Body of pancreas (tissue), 4 donors: ENCODE measurements around the gene INHA. TPM values are rescaled to one million over a fixed set of nuclear protein-coding genes. Genes with fewer than 3 reads are reported as not detected.

Experiments
- ATAC-seq: fragments of 150-250 bp; one replicate; pipeline ENCODE4 v1.9.1; 2016
- DNase-seq, 4 donors: peaks; one replicate each; pipeline ENCODE4 v3.0.0-alpha.2; 2019
- H3K27ac ChIP-seq, 4 donors: fragments of 200-600 bp; sonication (generic); 1 replicate in 3 of 4; 2 replicates in 1 of 4; pipeline versions ENCODE4 v1.5.1 to v1.6.1; 2016 to 2019; ENCODE audit warnings: mild to moderate bottlenecking in 1 of 4, mixed read lengths in 1 of 4, moderate library complexity in 1 of 4
- H3K27me3 ChIP-seq, 2 donors: fragments of 200-600 bp; sonication (generic); one replicate each; pipeline ENCODE4 v1.6.0; 2016; ENCODE audit warnings: mild to moderate bottlenecking in 1 of 2
- H3K36me3 ChIP-seq, 2 donors: fragments of 200-600 bp; sonication (generic); replicated peaks in 1 of 2; 2 replicates each; pipeline ENCODE4 v1.5.1; 2016; ENCODE audit warnings: low read depth in 2 of 2; ENCODE audit not compliant: insufficient read depth in 1 of 2
- H3K4me1 ChIP-seq: fragments of 200-600 bp; sonication (generic); one replicate; pipeline ENCODE4 v1.6.0; 2016
- H3K4me3 ChIP-seq, 2 donors: fragments of 200-600 bp; sonication (generic); 1 replicate in 1 of 2; 2 replicates in 1 of 2; pipeline ENCODE4 v1.5.1; 2016 to 2019
- H3K9me3 ChIP-seq, 3 donors: fragments of 200-600 bp; sonication (generic); 1 replicate in 2 of 3; 2 replicates in 1 of 3; pipeline ENCODE4 v1.5.1; 2016
- POLR2A ChIP-seq, 3 donors: fragments of 450-650 bp; IDR thresholded peaks; one replicate each; pipeline ENCODE4 v1.6.1; 2016; ENCODE audit warnings: antibody characterized with exemption in 3 of 3, mild to moderate bottlenecking in 2 of 3
- WGBS, 2 donors: methylation state at CpG; one replicate each; pipeline ENCODE4 v1.1.5; 2017; 5-methylcytosine and 5-hydroxymethylcytosine counted together
- intact Hi-C: fragments of 100-400 bp; cut with DNase I; formaldehyde crosslinking; loops from one replicate; pipeline ENCODE4 v1.15.1; 2023
- total RNA-seq, 2 donors: library from RNA; depleted of rRNA; stranded (reverse); fragments of >200 nt; gene quantifications; one replicate each; pipeline ENCODE4 v1.1.0, GENCODE V29; 2016
- TF ChIP-seq, protein P1 (sequence below), 7 experiments: fragments of 450-650 bp in 4 of 7; fragments of 200-600 bp in 3 of 7; sonication (generic) in 3 of 7; IDR thresholded peaks; one replicate each; pipeline ENCODE4 v1.5.1; 2016 to 2019; ENCODE audit warnings: antibody characterized with exemption in 7 of 7

The INHA gene
- total RNA-seq, 2 donors from 2014 or later = 0.66 to 1.6 TPM

DNA sequence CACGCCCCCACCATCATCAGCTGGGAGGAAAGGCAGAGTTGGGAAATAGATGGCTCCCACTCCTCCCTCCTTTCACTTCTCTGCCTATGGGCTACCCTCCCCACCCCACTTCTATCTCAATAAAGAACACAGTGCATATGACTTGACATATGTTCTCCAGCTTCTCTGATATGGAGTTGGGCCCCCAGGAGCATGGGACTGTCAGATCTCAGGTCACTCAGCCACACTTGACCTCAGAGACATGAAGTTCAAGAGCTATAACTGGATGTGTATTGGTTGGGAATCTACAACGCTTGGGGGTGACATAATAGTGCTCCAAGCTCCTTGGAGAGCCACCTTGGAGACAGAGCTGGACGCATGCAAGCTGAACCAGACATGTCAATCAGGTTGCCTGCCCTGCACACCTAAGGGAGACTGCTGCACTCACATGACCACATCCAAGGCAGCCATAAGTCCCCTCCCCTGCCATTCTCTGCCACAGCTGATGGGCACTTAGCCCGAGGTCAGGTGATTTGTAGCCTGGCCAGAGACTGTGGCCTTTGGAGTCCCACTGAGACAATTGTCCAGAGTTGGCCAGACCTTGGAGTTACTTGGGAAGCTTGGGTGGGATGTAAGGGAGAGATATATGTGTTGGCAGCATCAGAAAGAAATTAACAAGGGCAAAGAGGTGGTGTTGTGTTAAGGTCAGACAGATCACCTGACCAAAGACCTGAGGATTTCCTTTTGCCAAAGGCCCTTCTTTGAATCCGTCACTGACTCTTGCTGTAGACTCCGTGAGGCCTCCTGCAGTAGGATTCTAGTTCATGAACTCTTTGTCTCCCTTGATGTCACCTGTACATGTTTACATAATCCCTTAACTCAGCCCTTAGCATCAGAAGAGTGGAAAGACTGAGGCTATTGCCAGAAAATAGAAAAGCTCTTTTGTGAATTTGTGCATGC, 3.7 kb downstream of the INHA start:
- Histone ChIP-seq H3K4me3 (no peak overlapping the region), H3K4me1 (peaks cover 30% of the 10 kb centered on the region), H3K27me3 (no peaks in the 10 kb centered on the region), H3K36me3 (no peaks in the 10 kb centered on the region), H3K27ac (no peak overlapping the region), H3K9me3 (no peaks in the 10 kb centered on the region)
- WGBS, 2 donors = 58 to 67% methylated on average over 6 of the region's 6 CpGs
- ATAC-seq (no peak), DNase-seq (no peak)
- intact Hi-C loops = no loop called here
- no peak for TF ChIP-seq POLR2A (IDR thresholded peaks at IDR 0.05)
- TF ChIP-seq, protein P1, sequence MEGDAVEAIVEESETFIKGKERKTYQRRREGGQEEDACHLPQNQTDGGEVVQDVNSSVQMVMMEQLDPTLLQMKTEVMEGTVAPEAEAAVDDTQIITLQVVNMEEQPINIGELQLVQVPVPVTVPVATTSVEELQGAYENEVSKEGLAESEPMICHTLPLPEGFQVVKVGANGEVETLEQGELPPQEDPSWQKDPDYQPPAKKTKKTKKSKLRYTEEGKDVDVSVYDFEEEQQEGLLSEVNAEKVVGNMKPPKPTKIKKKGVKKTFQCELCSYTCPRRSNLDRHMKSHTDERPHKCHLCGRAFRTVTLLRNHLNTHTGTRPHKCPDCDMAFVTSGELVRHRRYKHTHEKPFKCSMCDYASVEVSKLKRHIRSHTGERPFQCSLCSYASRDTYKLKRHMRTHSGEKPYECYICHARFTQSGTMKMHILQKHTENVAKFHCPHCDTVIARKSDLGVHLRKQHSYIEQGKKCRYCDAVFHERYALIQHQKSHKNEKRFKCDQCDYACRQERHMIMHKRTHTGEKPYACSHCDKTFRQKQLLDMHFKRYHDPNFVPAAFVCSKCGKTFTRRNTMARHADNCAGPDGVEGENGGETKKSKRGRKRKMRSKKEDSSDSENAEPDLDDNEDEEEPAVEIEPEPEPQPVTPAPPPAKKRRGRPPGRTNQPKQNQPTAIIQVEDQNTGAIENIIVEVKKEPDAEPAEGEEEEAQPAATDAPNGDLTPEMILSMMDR (IDR thresholded peaks at IDR 0.05) = no peak

DNA sequence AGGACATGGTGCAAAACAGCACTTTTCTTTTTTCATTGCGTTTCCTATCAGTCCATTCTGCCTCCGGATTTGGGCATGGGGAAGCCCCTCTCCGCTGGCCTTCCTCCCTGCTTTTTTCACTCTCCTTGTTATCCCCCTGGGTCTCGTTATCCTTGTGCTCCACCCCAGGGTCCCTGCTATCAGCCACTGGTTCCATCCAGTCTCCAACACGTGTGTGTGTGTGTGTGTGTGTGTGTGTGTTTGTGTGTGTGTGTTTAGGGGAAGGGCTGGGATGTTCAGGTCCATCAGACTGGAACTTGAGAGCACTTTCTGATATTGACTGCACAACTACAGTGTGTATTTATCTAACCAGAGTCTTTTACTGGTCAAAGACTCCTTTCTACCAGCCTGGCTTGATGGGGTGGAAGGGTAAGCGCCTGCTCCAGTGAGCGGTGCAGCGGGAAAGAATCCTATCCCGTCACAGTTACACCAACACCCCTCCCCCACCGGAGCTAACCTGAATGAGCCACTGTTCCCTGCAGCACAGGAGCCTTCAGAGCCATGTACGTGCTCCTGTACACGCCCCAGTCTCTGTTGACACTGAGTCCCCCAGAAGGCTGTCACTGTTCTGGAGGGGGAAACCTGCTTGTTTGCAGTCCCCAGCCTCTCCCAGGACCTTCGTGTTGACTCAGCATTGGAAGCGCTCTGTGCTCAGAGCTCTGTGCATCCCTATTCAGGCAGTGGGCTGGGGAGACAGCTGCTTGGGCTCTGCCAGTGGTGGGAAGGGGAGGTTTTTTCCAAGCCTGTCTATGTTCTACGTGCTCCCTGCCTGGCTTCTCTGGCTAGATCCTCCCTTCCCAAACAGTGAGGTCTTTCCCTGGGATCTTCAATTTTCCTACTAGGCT, 4.6 kb downstream of the INHA start:
- peak; percentile 54 to 76 (median 68) for DNase-seq
- no peak overlapping the region for H3K4me3 ChIP-seq

DNA sequence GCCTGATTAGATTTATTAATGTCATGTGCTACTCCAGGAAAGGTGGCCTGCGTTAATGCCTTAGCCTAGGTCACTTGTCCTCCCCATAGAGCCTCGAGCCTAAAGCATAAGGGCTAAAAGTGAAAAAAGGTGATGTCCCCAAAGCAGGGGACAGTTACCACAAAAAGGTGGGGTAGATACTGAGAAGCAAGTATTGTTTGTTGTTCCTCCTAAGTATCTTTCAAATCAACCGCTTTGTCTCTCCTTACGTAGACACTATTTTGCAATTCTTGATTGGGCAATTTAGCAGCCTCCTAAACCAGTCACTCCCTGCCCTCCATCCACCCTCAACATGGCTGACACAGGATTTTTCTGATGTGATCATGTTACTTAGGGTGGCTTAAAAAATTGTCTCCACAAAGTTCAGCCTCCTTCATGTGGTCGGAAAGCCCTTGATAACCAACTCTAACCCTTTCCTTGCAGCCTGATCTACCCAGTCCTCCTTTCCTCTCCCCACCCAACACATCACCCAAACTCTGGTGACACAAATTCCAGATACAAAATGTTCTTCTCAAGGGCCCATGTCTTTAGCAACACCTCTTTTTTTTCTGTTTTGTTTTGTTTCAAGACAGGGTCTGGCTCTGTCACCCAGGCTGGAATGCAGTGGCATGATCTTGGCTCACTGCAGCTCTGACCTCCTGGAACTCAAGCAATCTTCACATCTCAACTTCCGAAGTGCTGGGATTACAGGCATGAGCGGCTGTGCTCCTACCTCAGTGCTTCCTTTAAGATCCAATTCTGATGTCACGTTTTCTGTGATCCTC, 6.9 kb downstream of the INHA start:
- ATAC-seq = no peak
- Histone ChIP-seq H3K27ac (no peak overlapping the region), H3K4me3 (no peak overlapping the region), H3K4me1 (peaks cover 18% of the 10 kb centered on the region), H3K27me3 (no peaks in the 10 kb centered on the region), H3K36me3 (no peaks in the 10 kb centered on the region), H3K9me3 (no peaks in the 10 kb centered on the region)
- intact Hi-C loops = no loop called here
- no peak for DNase-seq
- 72 to 73% methylated on average over 8 of the region's 8 CpGs for WGBS, 2 donors
- TF ChIP-seq, protein P1 (IDR thresholded peaks at IDR 0.05) = no peak
- no peak for TF ChIP-seq POLR2A (IDR thresholded peaks at IDR 0.05)

More for the DNA sequence above, 4.6 kb downstream of the INHA start:
- ATAC-seq = peak; percentile 53
- peaks cover 26% of the 10 kb centered on the region for H3K4me1 ChIP-seq
- intact Hi-C loops = no loop called here
- H3K27me3 ChIP-seq = no peaks in the 10 kb centered on the region
- no peaks in the 10 kb centered on the region for H3K36me3 ChIP-seq
- peak overlapping the region in 1 of 4 donors; percentile 43 for H3K27ac ChIP-seq
- no peaks in the 10 kb centered on the region for H3K9me3 ChIP-seq
- TF ChIP-seq POLR2A (IDR thresholded peaks at IDR 0.05) = no peak
- TF ChIP-seq, protein P1 (IDR thresholded peaks at IDR 0.05) = no peak
- 46 to 56% methylated on average over 13 to 15 of the region's 15 CpGs for WGBS, 2 donors

DNA sequence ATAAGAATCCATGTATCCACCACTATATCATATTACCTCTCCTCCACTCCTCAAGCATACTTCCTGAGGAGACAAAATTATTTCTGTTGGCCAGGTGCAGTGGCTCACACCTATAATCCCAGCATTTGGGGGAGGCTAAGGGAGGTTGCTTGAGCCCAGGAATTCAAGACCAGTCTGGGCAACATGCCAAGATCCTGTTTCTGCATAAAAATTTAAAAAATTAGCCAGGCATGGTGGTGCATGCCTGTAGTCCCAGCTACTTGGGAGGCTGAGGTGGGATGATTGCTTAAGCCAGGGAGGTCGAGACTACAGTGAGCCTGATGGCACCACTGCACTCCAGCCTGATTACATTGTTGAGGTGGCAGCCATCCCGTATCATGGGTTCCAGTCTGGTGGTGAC, 9.2 kb downstream of the INHA start:
- no peaks in the 10 kb centered on the region for H3K9me3 ChIP-seq
- H3K36me3 ChIP-seq = no peaks in the 10 kb centered on the region
- H3K4me1 ChIP-seq = peaks cover 8% of the 10 kb centered on the region
- no peaks in the 10 kb centered on the region for H3K27me3 ChIP-seq
- 61 to 75% methylated on average over 2 of the region's 2 CpGs for WGBS, 2 donors
- H3K4me3 ChIP-seq = no peak overlapping the region
- intact Hi-C loops = no loop called here
- ATAC-seq (no peak), DNase-seq (no peak)
- TF ChIP-seq, protein P1 (IDR thresholded peaks at IDR 0.05) = no peak
- no peak overlapping the region for H3K27ac ChIP-seq
